NCI-H82 treated with DMSO at 0.1 percent for 48 hours (cell line): Measurements from ENCODE around the gene TRAF3IP1.
"Not testable (repeated sequence)": the region's sequence is repeated elsewhere in the genome, so short reads cannot be mapped to it uniquely, and the experiment has no call there.

Experiments
- DNase-seq: peaks from one replicate; lab custom pipeline; 2025; ENCODE audit not compliant: unreplicated experiment; lab: John Stamatoyannopoulos, UW

TRAF3IP1 gene

GRCh38 chr2:238405217-238405555 lies 84.9 kb downstream of the TRAF3IP1 start:
- not testable (repeated sequence) for DNase-seq

GRCh38 chr2:238406221-238406997 lies 86.1 kb downstream of the TRAF3IP1 start:
- DNase-seq = no peak

GRCh38 chr2:238406998-238407285 lies 86.6 kb downstream of the TRAF3IP1 start:
- no peak for DNase-seq

- no peak for DNase-seq
These were observed 87.2 kb downstream of the TRAF3IP1 start for GRCh38 chr2:238407566-238407965.

GRCh38 chr2:238408615-238409340 lies 88.5 kb downstream of the TRAF3IP1 start:
- DNase-seq = no peak

GRCh38 chr2:238409341-238410199 lies 89.3 kb downstream of the TRAF3IP1 start:
- no peak for DNase-seq

GRCh38 chr2:238412067-238412767 lies 91.9 kb downstream of the TRAF3IP1 start:
- no peak for DNase-seq

- no peak for DNase-seq
These were observed 93.0 kb downstream of the TRAF3IP1 start for GRCh38 chr2:238413368-238413767.

GRCh38 chr2:238415036-238415764 lies 94.9 kb downstream of the TRAF3IP1 start:
- no peak for DNase-seq

GRCh38 chr2:238415893-238416292 lies 95.6 kb downstream of the TRAF3IP1 start:
- DNase-seq = no peak

- no peak for DNase-seq
These were observed 98.1 kb downstream of the TRAF3IP1 start for GRCh38 chr2:238418196-238418998.

GRCh38 chr2:238418999-238419546 lies 98.8 kb downstream of the TRAF3IP1 start:
- DNase-seq = no peak

- no peak for DNase-seq
These were observed 100.1 kb downstream of the TRAF3IP1 start for GRCh38 chr2:238420442-238420841.

GRCh38 chr2:238420878-238421694 lies 100.8 kb downstream of the TRAF3IP1 start:
- DNase-seq = no peak

- DNase-seq = no peak
These were observed 101.3 kb downstream of the TRAF3IP1 start for GRCh38 chr2:238421695-238422035.

GRCh38 chr2:238422285-238422684 lies 102.0 kb downstream of the TRAF3IP1 start:
- no peak for DNase-seq

- no peak for DNase-seq
These were observed 102.6 kb downstream of the TRAF3IP1 start for GRCh38 chr2:238422940-238423339.

- DNase-seq = no peak
These were observed 103.4 kb downstream of the TRAF3IP1 start for GRCh38 chr2:238423561-238424312.
